Measurements from ENCODE around the gene WDR73.

DNA sequence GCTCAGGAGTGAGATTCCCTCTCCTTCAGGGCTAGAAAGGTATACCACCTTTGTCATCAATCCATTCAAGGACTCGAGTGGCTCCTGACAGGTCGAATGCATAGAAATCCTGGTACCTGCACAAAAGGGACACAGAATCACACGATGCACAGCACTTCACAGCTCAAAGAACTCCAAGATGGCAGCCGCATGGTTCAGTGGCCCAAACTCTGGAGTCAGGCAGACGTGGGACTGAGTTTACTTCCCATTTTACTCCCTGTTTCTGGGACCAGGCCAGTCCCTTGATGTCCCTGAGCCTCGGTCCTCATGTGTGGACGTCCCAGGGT lies 536 bp downstream of the WDR73 start:
- TF ChIP-seq, protein P1, sequence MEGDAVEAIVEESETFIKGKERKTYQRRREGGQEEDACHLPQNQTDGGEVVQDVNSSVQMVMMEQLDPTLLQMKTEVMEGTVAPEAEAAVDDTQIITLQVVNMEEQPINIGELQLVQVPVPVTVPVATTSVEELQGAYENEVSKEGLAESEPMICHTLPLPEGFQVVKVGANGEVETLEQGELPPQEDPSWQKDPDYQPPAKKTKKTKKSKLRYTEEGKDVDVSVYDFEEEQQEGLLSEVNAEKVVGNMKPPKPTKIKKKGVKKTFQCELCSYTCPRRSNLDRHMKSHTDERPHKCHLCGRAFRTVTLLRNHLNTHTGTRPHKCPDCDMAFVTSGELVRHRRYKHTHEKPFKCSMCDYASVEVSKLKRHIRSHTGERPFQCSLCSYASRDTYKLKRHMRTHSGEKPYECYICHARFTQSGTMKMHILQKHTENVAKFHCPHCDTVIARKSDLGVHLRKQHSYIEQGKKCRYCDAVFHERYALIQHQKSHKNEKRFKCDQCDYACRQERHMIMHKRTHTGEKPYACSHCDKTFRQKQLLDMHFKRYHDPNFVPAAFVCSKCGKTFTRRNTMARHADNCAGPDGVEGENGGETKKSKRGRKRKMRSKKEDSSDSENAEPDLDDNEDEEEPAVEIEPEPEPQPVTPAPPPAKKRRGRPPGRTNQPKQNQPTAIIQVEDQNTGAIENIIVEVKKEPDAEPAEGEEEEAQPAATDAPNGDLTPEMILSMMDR (IDR thresholded peaks at IDR 0.05): no peak
- no peak for TF ChIP-seq POLR2A (IDR thresholded peaks at IDR 0.05)
- no peak for TF ChIP-seq POLR2AphosphoS5 (IDR thresholded peaks at IDR 0.05)
- no peak for TF ChIP-seq EP300 (IDR thresholded peaks at IDR 0.05)

Data from upper lobe of left lung (tissue), 4 donors.